ENCODE measurements around the gene OCA2. TPM values are rescaled to one million over a fixed set of nuclear protein-coding genes. Genes with fewer than 3 reads are reported as not detected.

OCA2 gene
- total RNA-seq, 1 donor from 2014 or later: 1.7 TPM

- Mint-ChIP-seq H3K4me3 (ENCODE audit: unreplicated experiment) (peak overlapping the region; percentile 27), H3K27me3 (ENCODE audit: unreplicated experiment) (peaks cover 9% of the 10 kb centered on the region), H3K36me3 (ENCODE audit: unreplicated experiment) (no peaks in the 10 kb centered on the region), H3K27ac (ENCODE audit: unreplicated experiment) (peak overlapping the region; percentile 56), H3K9me3 (ENCODE audit: unreplicated experiment) (peaks cover 2% of the 10 kb centered on the region), H3K4me1 (ENCODE audit: low read depth, unreplicated experiment) (peaks cover 33% of the 10 kb centered on the region)
- TF ChIP-seq CTCF (IDR thresholded peaks at IDR 0.05; ENCODE audit: partially characterized antibody, unreplicated experiment): no peak
- no peak for DNase-seq
Observed at GRCh38 chr15:28118083-28118482, 19.0 kb upstream of the OCA2 start.

GRCh38 chr15:28117432-28117990 is 18.4 kb upstream of the OCA2 start:
- peaks cover 9% of the 10 kb centered on the region for H3K27me3 Mint-ChIP-seq (ENCODE audit: unreplicated experiment)
- H3K27ac Mint-ChIP-seq (ENCODE audit: unreplicated experiment): peak overlapping the region; percentile 56
- TF ChIP-seq CTCF (IDR thresholded peaks at IDR 0.05; ENCODE audit: partially characterized antibody, unreplicated experiment): no peak
- no peaks in the 10 kb centered on the region for H3K9me3 Mint-ChIP-seq (ENCODE audit: unreplicated experiment)
- peak overlapping the region; percentile 45 for H3K4me3 Mint-ChIP-seq (ENCODE audit: unreplicated experiment)
- peaks cover 33% of the 10 kb centered on the region for H3K4me1 Mint-ChIP-seq (ENCODE audit: low read depth, unreplicated experiment)
- no peak for DNase-seq
- H3K36me3 Mint-ChIP-seq (ENCODE audit: unreplicated experiment): peaks cover under 1% of the 10 kb centered on the region

- Mint-ChIP-seq H3K27ac (ENCODE audit: unreplicated experiment) (peak overlapping the region; percentile 56), H3K4me3 (ENCODE audit: unreplicated experiment) (peak overlapping the region; percentile 45), H3K36me3 (ENCODE audit: unreplicated experiment) (peaks cover 8% of the 10 kb centered on the region), H3K4me1 (ENCODE audit: low read depth, unreplicated experiment) (peaks cover 33% of the 10 kb centered on the region), H3K9me3 (ENCODE audit: unreplicated experiment) (no peaks in the 10 kb centered on the region), H3K27me3 (ENCODE audit: unreplicated experiment) (peaks cover 9% of the 10 kb centered on the region)
- DNase-seq: no peak
- TF ChIP-seq CTCF (IDR thresholded peaks at IDR 0.05; ENCODE audit: partially characterized antibody, unreplicated experiment): no peak
Observed at GRCh38 chr15:28116521-28117431, 17.7 kb upstream of the OCA2 start.

- peak overlapping the region; percentile 7 for H3K27ac Mint-ChIP-seq (ENCODE audit: unreplicated experiment)
- DNase-seq: no peak
- peaks cover 11% of the 10 kb centered on the region for H3K27me3 Mint-ChIP-seq (ENCODE audit: unreplicated experiment)
- no peak overlapping the region for H3K4me3 Mint-ChIP-seq (ENCODE audit: unreplicated experiment)
- H3K9me3 Mint-ChIP-seq (ENCODE audit: unreplicated experiment): no peaks in the 10 kb centered on the region
- peaks cover 35% of the 10 kb centered on the region for H3K4me1 Mint-ChIP-seq (ENCODE audit: low read depth, unreplicated experiment)
- TF ChIP-seq CTCF (IDR thresholded peaks at IDR 0.05; ENCODE audit: partially characterized antibody, unreplicated experiment): no peak
- peaks cover 15% of the 10 kb centered on the region for H3K36me3 Mint-ChIP-seq (ENCODE audit: unreplicated experiment)
Observed at GRCh38 chr15:28115871-28116270, 16.8 kb upstream of the OCA2 start.

All from glutamatergic neuron (in vitro differentiated cells).